Measurements from ENCODE around the gene SLC34A2. TPM values are rescaled to one million over a fixed set of nuclear protein-coding genes. Genes with fewer than 3 reads are reported as not detected.
"Not testable (repeated sequence)": the region's sequence is repeated elsewhere in the genome, so short reads cannot be mapped to it uniquely, and the experiment has no call there.

SLC34A2 gene
- total RNA-seq, 1 experiment from 2014 or later: not detected

DNA sequence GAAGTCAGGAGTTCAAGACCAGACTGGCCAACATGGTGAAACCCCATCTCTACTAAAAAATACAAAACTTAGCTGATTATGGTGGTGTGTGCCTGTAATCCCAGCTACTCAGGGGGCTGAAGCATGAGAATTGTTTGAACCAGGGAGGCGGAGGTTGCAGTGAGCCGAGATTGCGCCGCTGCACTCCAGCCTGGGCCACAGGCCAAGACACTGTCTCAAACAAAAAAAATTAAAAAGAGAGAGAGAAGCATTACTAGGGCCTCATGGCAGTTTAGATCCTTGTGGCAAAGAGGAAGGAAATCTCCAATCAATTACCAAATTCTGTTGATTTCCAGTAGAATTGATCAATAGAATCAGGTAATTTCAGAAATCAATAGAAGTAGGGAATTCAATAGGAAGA lies 16.8 kb upstream of the SLC34A2 start:
- Histone ChIP-seq H3K27me3 (no peaks in the 10 kb centered on the region), H3K27ac (no peak overlapping the region), H3K4me1 (peaks cover 25% of the 10 kb centered on the region), H3K9me3 (replicated peaks) (no peaks in the 10 kb centered on the region), H3K36me3 (no peaks in the 10 kb centered on the region), H3K4me3 (no peak overlapping the region)
- DNase-seq: no peak

GRCh38 chr4:25650311-25650710 lies 5.3 kb upstream of the SLC34A2 start:
- Histone ChIP-seq H3K36me3 (no peaks in the 10 kb centered on the region), H3K4me3 (no peak overlapping the region), H3K27ac (peak overlapping the region; percentile 29; the same call in 1 of the 2 replicates), H3K4me1 (peaks cover 7% of the 10 kb centered on the region; the same call in 1 of the 2 replicates), H3K27me3 (no peaks in the 10 kb centered on the region), H3K9me3 (replicated peaks) (no peaks in the 10 kb centered on the region)
- DNase-seq: peak; percentile 82 to 87

GRCh38 chr4:25651682-25652081 lies 4.0 kb upstream of the SLC34A2 start:
- Histone ChIP-seq H3K36me3 (no peaks in the 10 kb centered on the region), H3K4me3 (no peak overlapping the region), H3K27ac (no peak overlapping the region), H3K9me3 (replicated peaks) (no peaks in the 10 kb centered on the region), H3K27me3 (no peaks in the 10 kb centered on the region), H3K4me1 (peaks cover 7% of the 10 kb centered on the region; the same call in 1 of the 2 replicates)
- DNase-seq: no peak

DNA sequence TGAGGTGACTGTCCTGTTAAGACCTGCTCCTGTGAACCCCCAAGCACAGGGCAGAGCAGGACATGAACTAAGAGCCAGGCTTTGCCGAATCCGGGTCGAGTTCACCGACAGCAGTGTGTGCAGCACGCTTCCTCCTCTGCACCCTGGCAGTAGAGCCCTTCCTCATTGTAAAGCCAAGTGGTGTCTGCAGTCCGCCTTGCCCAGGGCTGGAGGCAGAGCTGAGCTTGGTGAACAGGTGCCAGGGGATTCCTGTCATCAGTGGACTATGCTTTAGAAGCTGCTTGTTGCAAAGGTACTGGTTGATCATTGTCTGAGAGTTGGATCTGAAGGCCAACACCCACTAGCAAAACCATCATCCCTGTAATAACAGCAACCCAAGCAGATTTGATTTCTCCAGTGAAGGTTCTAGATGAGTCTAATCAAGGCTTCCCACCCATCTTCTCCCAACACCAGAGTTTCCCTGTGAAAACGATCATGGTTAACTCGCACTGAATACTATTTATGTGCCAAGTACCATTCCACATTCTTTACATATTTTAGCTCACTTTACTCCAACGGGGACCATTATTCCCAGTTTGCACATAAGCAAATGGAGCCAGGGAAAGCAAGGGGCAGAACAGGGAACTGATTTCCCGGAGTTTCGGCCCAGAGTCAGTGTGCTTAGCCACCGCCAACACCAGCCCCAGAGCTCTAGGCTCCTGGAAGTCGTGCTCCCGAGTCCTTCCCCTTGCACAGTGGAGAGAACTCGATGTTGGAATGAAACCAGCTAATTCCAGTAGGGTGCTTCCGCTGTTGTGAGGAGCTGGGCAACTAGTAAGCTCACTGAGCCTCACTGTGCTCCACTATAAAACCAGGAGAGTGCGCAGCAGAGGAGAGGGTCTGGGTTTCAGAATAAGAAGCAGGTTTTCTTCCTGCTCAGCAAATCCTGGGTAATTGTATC lies 1.4 kb upstream of the SLC34A2 start:
- H3K27ac ChIP-seq: no peak overlapping the region
- peaks cover 7% of the 10 kb centered on the region; the same call in 1 of the 2 replicates for H3K4me1 ChIP-seq
- DNase-seq: no peak
- H3K9me3 ChIP-seq (replicated peaks): no peaks in the 10 kb centered on the region
- H3K4me3 ChIP-seq: no peak overlapping the region
- no peaks in the 10 kb centered on the region for H3K36me3 ChIP-seq
- no peaks in the 10 kb centered on the region for H3K27me3 ChIP-seq

DNA sequence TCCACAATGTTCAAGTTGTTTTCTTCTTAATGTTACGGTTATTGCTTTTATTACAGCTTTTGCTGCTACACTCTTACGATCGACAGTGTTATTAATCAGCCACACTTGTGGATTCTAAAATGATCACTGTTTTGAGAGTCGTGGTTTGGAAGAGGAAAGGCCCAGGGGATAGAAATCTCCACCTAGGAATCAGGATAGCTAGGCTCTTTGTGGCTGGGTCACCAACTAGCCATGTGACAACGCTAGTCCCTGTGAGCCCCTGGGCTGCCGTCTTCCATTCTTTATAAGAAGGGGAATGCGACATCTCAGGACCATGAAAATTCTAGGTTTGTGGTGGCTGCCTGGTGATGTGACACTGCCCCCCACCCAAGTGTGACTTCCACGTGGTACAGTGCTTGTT lies 380 bp downstream of the SLC34A2 start:
- no peak for DNase-seq
- Histone ChIP-seq H3K36me3 (no peaks in the 10 kb centered on the region), H3K4me3 (no peak overlapping the region), H3K27me3 (no peaks in the 10 kb centered on the region), H3K27ac (no peak overlapping the region), H3K9me3 (replicated peaks) (no peaks in the 10 kb centered on the region), H3K4me1 (peaks cover 7% of the 10 kb centered on the region; the same call in 1 of the 2 replicates)

- Histone ChIP-seq H3K4me3 (no peak overlapping the region), H3K4me1 (no peaks in the 10 kb centered on the region; the same call in 1 of the 2 replicates), H3K36me3 (no peaks in the 10 kb centered on the region), H3K27ac (no peak overlapping the region), H3K9me3 (replicated peaks) (no peaks in the 10 kb centered on the region), H3K27me3 (no peaks in the 10 kb centered on the region)
- DNase-seq: no peak
These were observed 2.7 kb downstream of the SLC34A2 start for GRCh38 chr4:25658357-25658771.

DNA sequence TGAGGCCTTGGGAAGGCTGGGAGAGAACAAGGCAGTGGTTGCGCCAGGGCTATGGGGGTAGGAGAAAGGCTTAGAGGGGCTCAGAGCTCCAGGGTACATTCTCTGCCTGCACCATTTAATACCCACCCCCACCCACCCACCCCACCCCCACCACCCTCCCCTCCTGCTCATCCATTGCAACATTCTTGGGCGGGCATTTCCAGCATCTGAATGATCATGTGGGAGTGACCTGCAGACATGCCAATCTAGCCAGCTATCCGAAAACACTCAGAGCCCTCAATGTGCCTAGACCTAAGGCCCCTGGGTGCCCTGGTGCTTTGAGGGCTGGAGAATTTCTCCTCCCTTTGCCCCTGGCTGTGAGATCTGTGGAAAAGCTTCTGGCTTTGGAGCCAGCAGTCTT lies 3.1 kb downstream of the SLC34A2 start:
- Histone ChIP-seq H3K27ac (no peak overlapping the region), H3K4me3 (no peak overlapping the region), H3K4me1 (no peaks in the 10 kb centered on the region; the same call in 1 of the 2 replicates), H3K27me3 (no peaks in the 10 kb centered on the region), H3K36me3 (no peaks in the 10 kb centered on the region), H3K9me3 (replicated peaks) (no peaks in the 10 kb centered on the region)
- DNase-seq: no peak

GRCh38 chr4:25661441-25661840 lies 5.8 kb downstream of the SLC34A2 start:
- not testable (repeated sequence) for H3K36me3 ChIP-seq; H3K27ac ChIP-seq; H3K9me3 ChIP-seq (replicated peaks); DNase-seq; H3K27me3 ChIP-seq; H3K4me1 ChIP-seq; H3K4me3 ChIP-seq

GRCh38 chr4:25662306-25662705 lies 6.7 kb downstream of the SLC34A2 start:
- Histone ChIP-seq H3K9me3 (replicated peaks) (no peaks in the 10 kb centered on the region), H3K27ac (no peak overlapping the region), H3K4me3 (no peak overlapping the region), H3K36me3 (no peaks in the 10 kb centered on the region), H3K27me3 (no peaks in the 10 kb centered on the region), H3K4me1 (no peaks in the 10 kb centered on the region)
- no peak for DNase-seq

DNA sequence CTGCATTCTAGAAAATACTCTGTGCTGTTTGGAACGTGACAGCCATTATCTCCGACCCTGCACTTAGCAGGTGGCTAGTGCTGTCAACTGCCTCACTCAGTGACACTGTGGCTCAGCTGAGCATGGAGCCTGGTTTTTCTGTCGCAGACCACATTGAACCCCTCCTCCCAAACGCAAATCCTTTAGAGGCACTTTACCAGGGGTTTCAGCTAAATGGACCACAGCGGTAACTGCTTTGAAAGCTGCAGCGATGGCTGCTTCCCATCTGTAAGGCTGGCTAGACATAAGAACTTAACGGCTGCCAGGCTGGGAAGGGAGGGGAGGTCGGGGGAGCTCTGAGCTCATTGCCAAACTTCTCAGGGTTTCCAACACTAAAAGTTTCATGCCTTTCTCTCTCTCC lies 8.1 kb downstream of the SLC34A2 start:
- Histone ChIP-seq H3K4me1 (peaks cover 6% of the 10 kb centered on the region), H3K36me3 (no peaks in the 10 kb centered on the region), H3K4me3 (no peak overlapping the region), H3K27ac (no peak overlapping the region), H3K9me3 (replicated peaks) (no peaks in the 10 kb centered on the region), H3K27me3 (no peaks in the 10 kb centered on the region)
- DNase-seq: no peak

DNA sequence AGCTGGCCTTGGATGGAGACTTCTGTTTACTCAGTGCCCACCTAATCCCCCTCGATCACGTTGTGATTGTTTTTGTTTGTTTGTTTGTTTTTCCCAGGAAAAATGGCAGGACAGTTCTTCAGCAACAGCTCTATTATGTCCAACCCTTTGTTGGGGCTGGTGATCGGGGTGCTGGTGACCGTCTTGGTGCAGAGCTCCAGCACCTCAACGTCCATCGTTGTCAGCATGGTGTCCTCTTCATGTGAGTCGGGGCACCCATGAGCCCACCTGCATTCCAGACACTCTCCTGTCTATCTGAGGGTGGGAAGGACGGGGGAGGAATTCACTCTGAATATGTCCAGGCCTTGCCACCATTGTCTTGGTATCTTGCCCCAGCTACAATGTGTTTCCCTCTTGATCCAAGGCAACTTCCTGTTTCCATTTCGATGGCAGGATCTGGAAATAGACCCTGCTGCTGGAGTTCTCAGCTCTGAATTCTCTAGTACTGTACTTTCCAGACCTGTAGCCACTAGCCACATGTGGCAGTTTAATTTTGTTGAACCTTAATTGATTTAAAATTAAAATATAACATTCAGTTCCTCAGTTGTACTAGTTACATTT lies 10.5 kb downstream of the SLC34A2 start:
- no peak overlapping the region for H3K27ac ChIP-seq
- H3K36me3 ChIP-seq: no peaks in the 10 kb centered on the region
- DNase-seq: no peak
- no peaks in the 10 kb centered on the region for H3K27me3 ChIP-seq
- no peak overlapping the region for H3K4me3 ChIP-seq
- peaks cover 6% of the 10 kb centered on the region for H3K4me1 ChIP-seq
- no peaks in the 10 kb centered on the region for H3K9me3 ChIP-seq (replicated peaks)

DNA sequence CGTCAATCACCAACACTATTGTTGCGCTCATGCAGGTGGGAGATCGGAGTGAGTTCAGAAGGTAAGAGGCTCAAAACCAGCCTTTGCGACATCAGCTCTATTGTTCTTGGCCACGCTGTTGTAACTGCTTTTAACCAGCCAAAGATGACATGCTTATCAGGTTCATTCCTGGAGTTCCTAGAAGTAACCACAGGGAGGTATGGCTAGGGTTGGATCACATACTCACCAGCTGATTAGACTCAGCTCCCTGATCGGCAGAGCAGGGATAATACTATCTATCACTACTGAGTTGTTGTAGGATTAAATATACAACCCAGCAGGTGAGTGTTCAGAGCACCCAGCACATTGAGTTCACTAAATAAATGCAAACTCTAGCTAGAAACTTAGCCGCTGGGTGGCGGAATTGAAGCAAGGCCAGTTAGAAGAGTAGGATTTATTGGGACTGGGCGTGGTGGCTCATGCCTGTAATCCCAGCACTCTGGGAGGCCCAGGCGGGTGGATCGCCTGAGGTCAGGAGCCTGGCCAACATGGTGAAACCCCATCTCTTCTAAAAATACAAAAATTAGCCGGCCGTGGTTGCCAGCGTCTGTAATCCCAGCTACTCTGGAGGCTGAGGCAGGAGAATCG lies 12.4 kb downstream of the SLC34A2 start:
- no peaks in the 10 kb centered on the region for H3K27me3 ChIP-seq
- H3K36me3 ChIP-seq: no peaks in the 10 kb centered on the region
- DNase-seq: peak; percentile 67 to 78
- no peak overlapping the region for H3K4me3 ChIP-seq
- H3K9me3 ChIP-seq (replicated peaks): no peaks in the 10 kb centered on the region
- H3K27ac ChIP-seq: no peak overlapping the region
- H3K4me1 ChIP-seq: peaks cover 6% of the 10 kb centered on the region

DNA sequence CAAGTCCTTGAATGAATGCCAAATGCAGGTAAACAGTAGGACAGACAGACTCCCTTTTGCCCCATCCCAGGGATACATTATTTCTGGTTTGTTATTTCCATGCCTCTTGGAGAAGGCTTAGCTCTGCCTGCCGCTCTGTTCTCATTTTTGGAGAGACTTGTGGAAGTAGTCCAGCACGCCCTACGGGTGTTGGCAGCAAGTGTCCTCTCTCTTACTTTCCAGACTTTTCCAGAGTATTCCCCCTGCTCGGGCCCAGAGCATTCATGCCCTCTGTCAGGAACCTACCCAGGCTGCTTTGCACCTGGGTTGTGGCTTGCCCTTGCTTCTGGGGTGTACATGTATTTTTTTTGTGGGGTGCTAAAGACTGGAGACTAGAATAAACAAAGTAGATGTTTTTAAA lies 15.3 kb downstream of the SLC34A2 start:
- Histone ChIP-seq H3K27ac (no peak overlapping the region), H3K4me1 (peaks cover 6% of the 10 kb centered on the region), H3K4me3 (no peak overlapping the region), H3K27me3 (no peaks in the 10 kb centered on the region; the same call in 1 of the 2 replicates), H3K36me3 (no peaks in the 10 kb centered on the region), H3K9me3 (replicated peaks) (no peaks in the 10 kb centered on the region; the same call in 1 of the 2 replicates)
- DNase-seq: no peak

DNA sequence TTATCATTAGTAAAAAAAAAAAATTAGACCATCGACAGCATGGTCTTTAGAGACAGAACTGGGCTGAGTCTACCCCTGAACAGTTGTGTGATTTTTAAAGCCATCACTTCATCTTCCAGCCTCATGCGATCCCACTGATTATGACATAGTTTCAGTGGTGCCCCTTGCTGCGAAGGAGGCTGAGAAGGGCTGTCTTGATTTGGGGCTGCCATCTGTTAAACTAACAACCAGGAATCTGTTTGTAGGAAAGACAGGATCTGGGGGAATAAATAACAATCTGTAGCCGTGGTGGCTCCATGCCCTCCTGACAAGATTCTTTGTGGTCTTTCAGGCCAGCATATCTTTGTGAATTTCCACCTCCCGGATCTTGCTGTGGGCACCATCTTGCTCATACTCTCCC lies 17.1 kb downstream of the SLC34A2 start:
- DNase-seq: no peak
- H3K9me3 ChIP-seq (replicated peaks): no peaks in the 10 kb centered on the region; the same call in 1 of the 2 replicates
- no peaks in the 10 kb centered on the region; the same call in 1 of the 2 replicates for H3K27me3 ChIP-seq
- no peak overlapping the region for H3K4me3 ChIP-seq
- no peak overlapping the region for H3K27ac ChIP-seq
- peaks cover 5% of the 10 kb centered on the region for H3K4me1 ChIP-seq
- no peaks in the 10 kb centered on the region for H3K36me3 ChIP-seq

GRCh38 chr4:25674386-25674785 lies 18.7 kb downstream of the SLC34A2 start:
- DNase-seq: no peak
- no peak overlapping the region for H3K27ac ChIP-seq
- H3K27me3 ChIP-seq: no peaks in the 10 kb centered on the region; the same call in 1 of the 2 replicates

More at GRCh38 chr4:25674386-25674785, 18.7 kb downstream of the SLC34A2 start:
- no peaks in the 10 kb centered on the region; the same call in 1 of the 2 replicates for H3K9me3 ChIP-seq (replicated peaks)
- H3K4me3 ChIP-seq: no peak overlapping the region
- H3K4me1 ChIP-seq: no peaks in the 10 kb centered on the region
- H3K36me3 ChIP-seq: no peaks in the 10 kb centered on the region

Measured in SJCRH30 (cell line).